ENCODE measurements around the gene CRBN.

GRCh38 chr3:3110299-3110630 lies 69.2 kb downstream of the CRBN start, which contains the start of gene IL5RA:
- TF ChIP-seq CTCF (IDR thresholded peaks at IDR 0.05 in 8 of 11, conservative IDR thresholded peaks at IDR 0.05 in 3 of 11) (no peak), POLR2A (IDR thresholded peaks at IDR 0.05) (no peak)
